Measurements from ENCODE around the gene ASS1. TPM values are rescaled to one million over a fixed set of nuclear protein-coding genes. Genes with fewer than 3 reads are reported as not detected.

ASS1 gene
- polyA plus RNA-seq, 3 donors from 2014 or later: not detected

- Mint-ChIP-seq H3K27me3 (ENCODE audit: low read depth in 3 of 3) (peaks cover 0 to 5% (median 2%) of the 10 kb centered on the region in 3 donors), H3K4me1 (no peaks in the 10 kb centered on the region), H3K27ac (no peak overlapping the region), H3K4me3 (no peak overlapping the region), H3K9me3 (no peaks in the 10 kb centered on the region), H3K36me3 (no peaks in the 10 kb centered on the region)
- DNase-seq: no peak
These were observed 36.1 kb upstream of the ASS1 start for GRCh38 chr9:130408669-130409068.

DNA sequence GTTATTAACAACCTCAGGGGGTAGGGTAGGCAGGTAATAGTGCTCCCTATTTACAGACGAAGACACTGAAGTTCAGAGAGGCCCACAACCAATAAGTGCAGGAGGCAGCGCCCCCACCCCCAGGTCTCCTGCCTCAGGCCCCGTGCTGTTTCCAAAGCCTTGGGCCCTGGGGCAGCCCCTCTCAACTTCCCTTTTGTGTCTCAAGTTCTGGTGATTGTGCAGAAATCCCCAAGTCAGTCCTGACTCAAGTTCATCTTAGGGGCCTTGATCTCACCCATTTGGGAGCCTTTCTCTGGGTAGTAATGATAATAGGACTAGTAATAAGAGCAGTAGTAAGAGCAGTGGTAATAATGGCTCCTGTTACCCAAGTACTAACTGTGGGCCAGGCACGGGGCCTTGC is 35.5 kb upstream of the ASS1 start:
- no peak overlapping the region for H3K4me3 Mint-ChIP-seq
- H3K27me3 Mint-ChIP-seq (ENCODE audit: low read depth in 3 of 3): peaks cover 0 to 5% (median 2%) of the 10 kb centered on the region in 3 donors
- DNase-seq: no peak
- H3K36me3 Mint-ChIP-seq: no peaks in the 10 kb centered on the region
- no peak overlapping the region for H3K27ac Mint-ChIP-seq
- no peaks in the 10 kb centered on the region for H3K9me3 Mint-ChIP-seq
- no peaks in the 10 kb centered on the region for H3K4me1 Mint-ChIP-seq

GRCh38 chr9:130410443-130410842 is 34.3 kb upstream of the ASS1 start:
- no peaks in the 10 kb centered on the region for H3K9me3 Mint-ChIP-seq
- no peaks in the 10 kb centered on the region for H3K36me3 Mint-ChIP-seq
- peaks cover 0 to 5% (median 0%) of the 10 kb centered on the region in 3 donors for H3K27me3 Mint-ChIP-seq (ENCODE audit: low read depth in 3 of 3)

GRCh38 chr9:130411566-130411915 is 33.2 kb upstream of the ASS1 start:
- Mint-ChIP-seq H3K4me3 (no peak overlapping the region), H3K36me3 (no peaks in the 10 kb centered on the region), H3K4me1 (no peaks in the 10 kb centered on the region), H3K9me3 (no peaks in the 10 kb centered on the region), H3K27ac (no peak overlapping the region), H3K27me3 (ENCODE audit: low read depth in 3 of 3) (peaks cover 0 to 5% (median 0%) of the 10 kb centered on the region in 3 donors)
- no peak for DNase-seq

More at GRCh38 chr9:130410443-130410842, 34.3 kb upstream of the ASS1 start:
- Mint-ChIP-seq H3K4me3 (no peak overlapping the region), H3K27ac (no peak overlapping the region), H3K4me1 (no peaks in the 10 kb centered on the region)
- DNase-seq: no peak

DNA sequence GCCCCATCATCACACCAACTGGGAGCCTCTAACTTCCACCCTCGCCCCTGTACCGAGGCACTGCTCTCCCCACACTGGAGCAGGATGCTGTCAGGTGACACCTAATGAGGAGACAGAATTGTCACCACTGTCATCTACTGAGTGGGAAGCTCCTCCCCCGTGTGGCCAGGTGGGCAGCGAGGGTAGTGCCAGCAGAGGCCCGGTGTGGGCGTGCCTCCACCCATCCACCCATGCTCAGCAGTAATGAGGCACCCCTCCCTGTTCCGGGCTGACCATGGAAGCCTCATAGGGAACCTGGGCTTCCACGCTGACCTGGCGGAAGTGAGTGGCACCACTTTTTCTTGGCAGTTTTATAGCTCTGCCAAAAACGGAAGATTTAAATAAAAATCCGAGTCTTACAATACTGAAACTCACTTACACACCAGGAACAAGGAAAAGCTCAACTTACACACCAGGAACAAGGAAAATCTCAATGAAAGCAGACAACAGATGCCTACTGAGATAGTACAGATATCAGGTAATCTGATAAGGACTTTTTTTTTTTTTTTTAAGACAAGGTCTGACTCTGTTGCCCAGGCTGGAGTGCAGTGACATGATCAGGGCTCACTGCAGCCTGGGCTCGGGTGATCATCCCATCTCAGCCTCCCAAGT is 30.6 kb upstream of the ASS1 start:
- Mint-ChIP-seq H3K4me3 (no peak overlapping the region), H3K27me3 (ENCODE audit: low read depth in 3 of 3) (peaks cover 0 to 5% (median 5%) of the 10 kb centered on the region in 3 donors), H3K4me1 (no peaks in the 10 kb centered on the region), H3K36me3 (no peaks in the 10 kb centered on the region), H3K9me3 (no peaks in the 10 kb centered on the region), H3K27ac (no peak overlapping the region)
- DNase-seq: no peak

DNA sequence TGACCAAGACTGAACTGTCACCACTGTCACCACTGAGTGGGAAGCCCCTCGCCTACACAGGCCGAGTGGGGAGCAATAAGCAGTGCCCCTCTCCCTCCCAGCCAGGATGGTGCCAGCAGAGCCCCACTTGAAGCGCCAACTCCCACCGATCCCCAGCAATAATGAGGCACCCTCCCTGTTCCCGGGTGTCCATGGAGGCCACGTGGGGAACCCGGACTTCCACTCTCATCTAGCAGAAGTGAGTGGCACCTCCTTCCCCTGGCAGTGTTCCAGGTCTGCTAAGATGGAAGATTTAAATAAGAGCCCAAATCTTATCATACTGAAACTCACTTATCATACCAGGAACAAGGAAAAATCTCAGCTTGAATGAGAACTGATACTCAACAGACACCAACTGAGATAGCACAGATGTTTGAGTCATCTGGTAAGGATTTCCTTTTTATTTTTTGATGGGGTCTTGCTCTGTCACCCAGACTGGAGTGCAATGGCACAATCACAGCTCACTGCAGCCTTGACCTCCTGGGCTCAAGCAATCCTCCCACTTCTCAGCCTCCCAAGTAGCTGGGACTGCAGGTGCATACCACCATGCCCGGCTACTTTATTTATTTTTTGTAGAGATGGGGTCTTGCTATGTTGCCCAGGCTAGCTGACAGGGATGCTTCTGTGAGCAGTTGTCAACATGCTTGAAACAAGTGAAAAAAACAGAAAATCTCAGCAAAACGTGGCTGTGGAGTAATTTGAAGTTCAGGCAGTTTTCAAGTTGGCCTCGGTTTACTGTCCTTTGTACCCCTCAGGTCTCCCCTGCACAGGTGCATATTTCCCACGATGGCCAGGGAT is 29.6 kb upstream of the ASS1 start:
- no peak overlapping the region for H3K4me3 Mint-ChIP-seq

GRCh38 chr9:130417602-130418001 is 27.2 kb upstream of the ASS1 start:
- no peak for DNase-seq
- no peak overlapping the region for H3K4me3 Mint-ChIP-seq
- no peaks in the 10 kb centered on the region for H3K4me1 Mint-ChIP-seq
- peaks cover 3 to 7% (median 6%) of the 10 kb centered on the region in 3 donors for H3K27me3 Mint-ChIP-seq (ENCODE audit: low read depth in 3 of 3)
- no peaks in the 10 kb centered on the region for H3K9me3 Mint-ChIP-seq
- no peaks in the 10 kb centered on the region for H3K36me3 Mint-ChIP-seq
- no peak overlapping the region for H3K27ac Mint-ChIP-seq

More for the DNA sequence above, 29.6 kb upstream of the ASS1 start:
- Mint-ChIP-seq H3K4me1 (no peaks in the 10 kb centered on the region), H3K27ac (no peak overlapping the region), H3K27me3 (ENCODE audit: low read depth in 3 of 3) (peaks cover 3 to 6% (median 5%) of the 10 kb centered on the region in 3 donors), H3K9me3 (no peaks in the 10 kb centered on the region), H3K36me3 (no peaks in the 10 kb centered on the region)
- no peak for DNase-seq

GRCh38 chr9:130418776-130419175 is 26.0 kb upstream of the ASS1 start:
- Mint-ChIP-seq H3K27ac (no peak overlapping the region), H3K4me3 (no peak overlapping the region), H3K9me3 (no peaks in the 10 kb centered on the region), H3K4me1 (no peaks in the 10 kb centered on the region), H3K27me3 (ENCODE audit: low read depth in 3 of 3) (peaks cover 0 to 8% (median 7%) of the 10 kb centered on the region in 3 donors), H3K36me3 (no peaks in the 10 kb centered on the region)
- DNase-seq: no peak

DNA sequence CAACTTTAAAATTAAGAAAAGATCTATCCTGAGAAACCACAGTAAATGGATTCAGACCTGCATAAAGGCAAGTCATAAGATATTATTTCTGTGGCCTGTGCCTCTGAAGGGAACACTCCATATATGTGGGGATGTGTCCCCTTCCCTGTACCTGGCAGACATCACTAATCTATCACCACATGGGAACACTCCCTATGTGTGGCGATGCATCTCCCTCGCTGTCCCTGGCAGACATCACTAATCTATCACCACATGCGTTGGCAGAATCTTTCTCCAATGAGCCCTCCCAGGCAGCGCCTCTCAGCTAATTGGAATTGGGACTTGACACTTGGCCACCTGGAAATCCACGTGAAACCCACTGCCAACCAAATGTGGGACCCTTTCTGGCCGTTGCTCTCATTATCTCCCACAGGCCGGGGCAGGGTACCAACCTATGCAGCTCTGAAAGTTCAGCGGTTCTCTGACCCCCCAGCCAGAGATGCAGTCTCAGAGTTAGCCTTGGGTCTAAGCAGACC is 25.2 kb upstream of the ASS1 start:
- H3K4me1 Mint-ChIP-seq: no peaks in the 10 kb centered on the region
- no peaks in the 10 kb centered on the region for H3K9me3 Mint-ChIP-seq
- DNase-seq: no peak
- H3K4me3 Mint-ChIP-seq: no peak overlapping the region
- H3K27me3 Mint-ChIP-seq (ENCODE audit: low read depth in 3 of 3): peaks cover 0 to 8% (median 7%) of the 10 kb centered on the region in 3 donors
- H3K36me3 Mint-ChIP-seq: no peaks in the 10 kb centered on the region
- H3K27ac Mint-ChIP-seq: no peak overlapping the region

- no peak for DNase-seq
- Mint-ChIP-seq H3K27me3 (ENCODE audit: low read depth in 3 of 3) (peaks cover 0 to 8% (median 7%) of the 10 kb centered on the region in 3 donors), H3K9me3 (no peaks in the 10 kb centered on the region), H3K27ac (no peak overlapping the region), H3K4me1 (no peaks in the 10 kb centered on the region), H3K4me3 (no peak overlapping the region), H3K36me3 (no peaks in the 10 kb centered on the region)
These were observed 23.5 kb upstream of the ASS1 start for GRCh38 chr9:130421154-130421801.

- Mint-ChIP-seq H3K36me3 (no peaks in the 10 kb centered on the region), H3K9me3 (no peaks in the 10 kb centered on the region), H3K27me3 (ENCODE audit: low read depth in 3 of 3) (peaks cover 0 to 8% (median 7%) of the 10 kb centered on the region in 3 donors), H3K4me3 (no peak overlapping the region), H3K27ac (no peak overlapping the region), H3K4me1 (no peaks in the 10 kb centered on the region)
- no peak for DNase-seq
These were observed 22.9 kb upstream of the ASS1 start for GRCh38 chr9:130421802-130422276.

DNA sequence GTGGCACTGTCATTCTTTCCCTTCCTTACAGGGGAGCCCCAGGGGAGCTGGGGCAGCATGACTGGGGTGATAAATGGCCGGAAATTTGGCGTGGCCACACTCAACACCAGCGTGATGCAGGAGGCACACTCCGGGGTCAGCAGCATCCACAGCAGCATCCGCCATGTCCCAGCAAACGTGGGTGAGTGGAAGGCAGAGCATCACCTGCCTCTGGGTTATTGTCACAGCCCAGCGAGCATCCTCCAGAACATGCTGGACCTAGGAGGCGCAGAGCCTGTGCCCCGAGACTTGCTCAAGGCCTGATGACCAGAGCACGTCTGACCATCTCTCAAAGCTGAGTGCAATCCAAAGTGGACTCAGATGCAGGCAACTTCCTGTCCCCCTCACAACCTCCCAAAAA is 22.2 kb upstream of the ASS1 start:
- H3K27me3 Mint-ChIP-seq (ENCODE audit: low read depth in 3 of 3): peaks cover 0 to 8% (median 7%) of the 10 kb centered on the region in 3 donors
- H3K9me3 Mint-ChIP-seq: no peaks in the 10 kb centered on the region
- no peaks in the 10 kb centered on the region for H3K36me3 Mint-ChIP-seq
- H3K4me1 Mint-ChIP-seq: no peaks in the 10 kb centered on the region
- H3K27ac Mint-ChIP-seq: no peak overlapping the region
- DNase-seq: no peak
- no peak overlapping the region for H3K4me3 Mint-ChIP-seq

DNA sequence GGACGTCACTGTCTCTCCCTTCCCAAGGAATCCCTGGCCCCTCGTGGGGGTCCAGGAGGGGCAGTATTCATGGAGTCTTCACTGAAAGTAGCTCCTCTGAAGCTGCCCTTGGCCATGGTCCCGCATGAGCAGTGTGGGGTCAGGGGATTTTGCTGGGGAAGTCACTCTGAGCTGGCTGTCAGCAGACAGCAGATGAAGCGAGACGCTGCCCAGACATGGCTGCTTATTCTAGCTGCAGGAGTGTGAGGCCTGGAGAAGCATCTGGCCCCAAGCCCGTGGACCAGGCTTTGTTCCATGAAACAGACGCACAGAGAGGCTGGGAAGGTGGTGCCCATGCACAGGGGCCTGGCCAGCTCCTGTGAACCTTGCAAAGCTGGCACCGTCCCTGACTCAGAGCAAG is 21.5 kb upstream of the ASS1 start:
- no peak for DNase-seq
- H3K27ac Mint-ChIP-seq: no peak overlapping the region
- H3K36me3 Mint-ChIP-seq: no peaks in the 10 kb centered on the region
- no peaks in the 10 kb centered on the region for H3K4me1 Mint-ChIP-seq
- no peak overlapping the region for H3K4me3 Mint-ChIP-seq
- H3K9me3 Mint-ChIP-seq: no peaks in the 10 kb centered on the region
- peaks cover 0 to 8% (median 7%) of the 10 kb centered on the region in 3 donors for H3K27me3 Mint-ChIP-seq (ENCODE audit: low read depth in 3 of 3)
